Measurements from ENCODE around the gene DUSP6.

DUSP6 gene

DNA sequence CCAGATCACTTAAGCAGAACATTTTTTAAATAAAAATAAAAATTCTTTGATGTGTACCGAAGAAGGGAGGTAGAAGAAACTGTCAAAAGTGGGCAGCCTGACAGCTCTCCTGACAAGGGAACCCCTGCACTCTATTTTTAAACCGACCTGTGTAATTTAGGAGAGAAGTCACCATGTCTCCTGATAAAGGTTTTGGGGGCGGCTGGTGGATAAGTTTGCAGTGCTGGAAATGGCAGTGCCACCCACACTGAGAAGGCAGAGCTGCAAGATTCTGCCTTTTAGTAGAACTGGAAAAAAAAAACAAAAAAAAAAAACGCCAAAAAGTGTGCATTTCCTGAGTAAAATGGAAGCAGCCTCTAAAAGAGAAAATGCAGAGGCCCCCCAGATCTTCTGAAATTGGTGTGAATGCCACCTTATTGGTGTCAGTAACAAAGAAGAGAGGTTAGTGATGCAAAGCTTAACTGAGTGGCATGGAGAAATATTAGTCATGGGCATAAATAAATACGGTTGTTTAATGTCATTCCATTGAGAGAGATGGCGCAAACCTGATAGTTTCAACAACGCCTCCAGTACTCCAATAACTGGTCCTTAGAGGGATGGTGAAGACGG, 24.7 kb downstream of the DUSP6 start:
- Histone ChIP-seq H3K36me3 (ENCODE audit: control insufficient read depth, low read length) (no peaks in the 10 kb centered on the region), H4K20me1 (ENCODE audit: control insufficient read depth, insufficient read depth, low read depth, low read length) (no peaks in the 10 kb centered on the region), H3K9me2 (replicated peaks; ENCODE audit: control insufficient read depth, low read length) (no peaks in the 10 kb centered on the region), H3K27me3 (ENCODE audit: control insufficient read depth, low read length) (peaks cover 23% of the 10 kb centered on the region), H3K4me3 (ENCODE audit: low read length) (no peak overlapping the region), H3K4me2 (ENCODE audit: low read length) (no peak overlapping the region), H3F3A (ENCODE audit: control insufficient read depth, insufficient read depth) (no peaks in the 10 kb centered on the region), H3K9me3 (ENCODE audit: control insufficient read depth, insufficient read depth, low read length) (no peaks in the 10 kb centered on the region; the same call in 1 of the 2 replicates), H3K27ac (ENCODE audit: low read depth, low read length) (no peak overlapping the region), H3K79me2 (ENCODE audit: control insufficient read depth, low read length) (no peaks in the 10 kb centered on the region), H3K4me1 (ENCODE audit: control insufficient read depth, low read length) (no peaks in the 10 kb centered on the region)
- TF ChIP-seq, protein P1, sequence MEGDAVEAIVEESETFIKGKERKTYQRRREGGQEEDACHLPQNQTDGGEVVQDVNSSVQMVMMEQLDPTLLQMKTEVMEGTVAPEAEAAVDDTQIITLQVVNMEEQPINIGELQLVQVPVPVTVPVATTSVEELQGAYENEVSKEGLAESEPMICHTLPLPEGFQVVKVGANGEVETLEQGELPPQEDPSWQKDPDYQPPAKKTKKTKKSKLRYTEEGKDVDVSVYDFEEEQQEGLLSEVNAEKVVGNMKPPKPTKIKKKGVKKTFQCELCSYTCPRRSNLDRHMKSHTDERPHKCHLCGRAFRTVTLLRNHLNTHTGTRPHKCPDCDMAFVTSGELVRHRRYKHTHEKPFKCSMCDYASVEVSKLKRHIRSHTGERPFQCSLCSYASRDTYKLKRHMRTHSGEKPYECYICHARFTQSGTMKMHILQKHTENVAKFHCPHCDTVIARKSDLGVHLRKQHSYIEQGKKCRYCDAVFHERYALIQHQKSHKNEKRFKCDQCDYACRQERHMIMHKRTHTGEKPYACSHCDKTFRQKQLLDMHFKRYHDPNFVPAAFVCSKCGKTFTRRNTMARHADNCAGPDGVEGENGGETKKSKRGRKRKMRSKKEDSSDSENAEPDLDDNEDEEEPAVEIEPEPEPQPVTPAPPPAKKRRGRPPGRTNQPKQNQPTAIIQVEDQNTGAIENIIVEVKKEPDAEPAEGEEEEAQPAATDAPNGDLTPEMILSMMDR (IDR thresholded peaks at IDR 0.05; ENCODE audit: low read depth, low read length, poor library complexity, severe bottlenecking): no peak
- no peak for TF ChIP-seq EZH2phosphoT487 (IDR thresholded peaks at IDR 0.05; ENCODE audit: borderline replicate concordance, low read length)

DNA sequence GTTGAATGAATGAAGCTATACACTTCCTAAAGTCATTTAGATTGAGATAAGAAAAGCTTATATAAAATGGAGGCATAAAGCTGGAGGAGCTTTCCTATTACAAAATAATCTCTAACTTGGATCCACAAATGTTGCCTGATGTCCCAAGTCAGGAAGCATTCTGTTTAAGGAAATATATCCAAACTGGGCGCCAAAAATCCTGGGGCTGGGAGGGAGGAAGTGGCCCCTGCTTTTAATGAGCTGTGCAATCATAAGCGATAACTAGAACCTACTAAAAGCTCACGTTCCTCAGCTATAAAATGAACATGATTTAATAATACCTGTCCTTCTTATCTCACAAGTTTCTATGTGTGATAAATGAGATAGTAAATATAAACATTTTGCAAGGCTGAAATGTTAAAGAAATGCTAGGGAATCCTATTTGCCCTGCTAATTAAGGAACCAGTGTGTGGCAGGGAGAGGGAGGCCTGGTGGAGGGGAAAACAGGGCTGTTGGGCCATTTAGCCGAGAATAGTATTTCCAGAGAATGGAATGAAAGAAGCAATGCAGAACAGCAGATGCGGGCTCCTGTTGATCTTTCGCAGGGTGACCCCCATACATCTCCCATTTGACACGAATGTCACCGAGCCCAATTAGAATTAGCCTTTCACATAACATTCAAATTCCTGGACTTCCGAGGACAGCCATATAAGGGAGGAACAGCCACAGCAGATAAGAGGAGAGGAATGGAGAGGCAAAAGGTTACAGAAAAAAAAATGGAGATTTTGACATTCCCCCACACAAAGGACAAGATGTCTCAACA, 25.9 kb downstream of the DUSP6 start:
- Histone ChIP-seq H3K36me3 (ENCODE audit: control insufficient read depth, low read length) (no peaks in the 10 kb centered on the region), H3K79me2 (ENCODE audit: control insufficient read depth, low read length) (no peaks in the 10 kb centered on the region), H3K9me2 (replicated peaks; ENCODE audit: control insufficient read depth, low read length) (no peaks in the 10 kb centered on the region), H4K20me1 (ENCODE audit: control insufficient read depth, insufficient read depth, low read depth, low read length) (no peaks in the 10 kb centered on the region), H3K4me3 (ENCODE audit: low read length) (no peak overlapping the region), H3F3A (ENCODE audit: control insufficient read depth, insufficient read depth) (no peaks in the 10 kb centered on the region), H3K27ac (ENCODE audit: low read depth, low read length) (no peak overlapping the region), H3K4me1 (ENCODE audit: control insufficient read depth, low read length) (no peaks in the 10 kb centered on the region), H3K27me3 (ENCODE audit: control insufficient read depth, low read length) (peaks cover 22% of the 10 kb centered on the region; the same call in 1 of the 2 replicates), H3K4me2 (ENCODE audit: low read length) (no peak overlapping the region), H3K9me3 (ENCODE audit: control insufficient read depth, insufficient read depth, low read length) (no peaks in the 10 kb centered on the region; the same call in 1 of the 2 replicates)
- TF ChIP-seq EZH2phosphoT487 (IDR thresholded peaks at IDR 0.05; ENCODE audit: borderline replicate concordance, low read length): no peak

DNA sequence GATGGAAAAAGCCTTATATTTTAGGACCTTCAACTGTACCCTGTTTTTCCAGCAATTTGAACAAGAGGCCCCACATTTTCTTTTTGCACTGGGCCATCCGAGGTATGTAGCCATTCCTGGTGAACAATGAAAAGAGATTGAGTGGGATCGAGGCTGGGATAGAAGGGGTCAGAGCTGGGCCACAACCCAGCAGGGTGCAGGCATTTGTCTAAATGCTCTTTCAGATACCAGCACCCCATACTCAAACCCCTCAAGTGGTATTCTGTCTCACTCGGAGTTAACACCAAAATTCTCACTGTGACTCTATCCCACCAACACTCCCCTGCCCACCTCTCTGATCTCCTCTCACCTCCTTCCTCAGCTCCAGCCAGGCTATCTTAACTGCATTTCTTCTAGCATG, 26.8 kb downstream of the DUSP6 start:
- Histone ChIP-seq H3F3A (ENCODE audit: control insufficient read depth, insufficient read depth) (no peaks in the 10 kb centered on the region), H3K27ac (ENCODE audit: low read depth, low read length) (no peak overlapping the region), H4K20me1 (ENCODE audit: control insufficient read depth, insufficient read depth, low read depth, low read length) (no peaks in the 10 kb centered on the region), H3K4me2 (ENCODE audit: low read length) (no peak overlapping the region), H3K36me3 (ENCODE audit: control insufficient read depth, low read length) (no peaks in the 10 kb centered on the region), H3K4me3 (ENCODE audit: low read length) (no peak overlapping the region), H3K9me2 (replicated peaks; ENCODE audit: control insufficient read depth, low read length) (no peaks in the 10 kb centered on the region), H3K27me3 (ENCODE audit: control insufficient read depth, low read length) (peaks cover 22% of the 10 kb centered on the region; the same call in 1 of the 2 replicates), H3K9me3 (ENCODE audit: control insufficient read depth, insufficient read depth, low read length) (no peaks in the 10 kb centered on the region; the same call in 1 of the 2 replicates), H3K4me1 (ENCODE audit: control insufficient read depth, low read length) (no peaks in the 10 kb centered on the region), H3K79me2 (ENCODE audit: control insufficient read depth, low read length) (no peaks in the 10 kb centered on the region)
- TF ChIP-seq, protein P1 (IDR thresholded peaks at IDR 0.05; ENCODE audit: low read depth, low read length, poor library complexity, severe bottlenecking): no peak
- no peak for TF ChIP-seq EZH2phosphoT487 (IDR thresholded peaks at IDR 0.05; ENCODE audit: borderline replicate concordance, low read length)

DNA sequence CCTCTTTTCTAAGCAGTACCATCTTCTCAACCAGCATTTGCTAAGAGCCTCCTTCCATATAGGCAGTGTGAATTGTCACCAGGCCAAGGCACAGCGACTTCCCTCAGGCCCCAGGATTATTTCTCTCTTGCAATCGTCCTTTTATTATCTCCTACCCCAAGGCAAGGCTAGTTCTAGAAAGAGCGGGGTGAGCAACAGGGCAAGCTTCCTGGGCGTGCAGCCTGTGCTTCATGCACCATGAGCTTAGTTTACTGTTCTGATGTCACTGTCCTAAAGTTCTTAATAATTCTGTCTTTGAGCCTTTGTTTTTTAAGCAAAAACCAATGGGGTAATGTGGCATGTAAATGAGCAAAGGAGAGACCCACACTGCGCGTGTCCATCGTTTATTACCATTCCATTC, 27.9 kb downstream of the DUSP6 start:
- H4K20me1 ChIP-seq (ENCODE audit: control insufficient read depth, insufficient read depth, low read depth, low read length): no peaks in the 10 kb centered on the region

More for the DNA sequence above, 27.9 kb downstream of the DUSP6 start:
- no peak overlapping the region for H3K4me3 ChIP-seq (ENCODE audit: low read length)
- no peaks in the 10 kb centered on the region for H3K79me2 ChIP-seq (ENCODE audit: control insufficient read depth, low read length)
- H3K36me3 ChIP-seq (ENCODE audit: control insufficient read depth, low read length): no peaks in the 10 kb centered on the region
- H3K9me2 ChIP-seq (replicated peaks; ENCODE audit: control insufficient read depth, low read length): no peaks in the 10 kb centered on the region
- H3K4me1 ChIP-seq (ENCODE audit: control insufficient read depth, low read length): peaks cover 6% of the 10 kb centered on the region; the same call in 1 of the 2 replicates
- TF ChIP-seq EZH2phosphoT487 (IDR thresholded peaks at IDR 0.05; ENCODE audit: borderline replicate concordance, low read length): no peak
- TF ChIP-seq, protein P1 (IDR thresholded peaks at IDR 0.05; ENCODE audit: low read depth, low read length, poor library complexity, severe bottlenecking): no peak
- H3K27ac ChIP-seq (ENCODE audit: low read depth, low read length): no peak overlapping the region
- H3K9me3 ChIP-seq (ENCODE audit: control insufficient read depth, insufficient read depth, low read length): no peaks in the 10 kb centered on the region
- H3F3A ChIP-seq (ENCODE audit: control insufficient read depth, insufficient read depth): no peaks in the 10 kb centered on the region
- H3K4me2 ChIP-seq (ENCODE audit: low read length): no peak overlapping the region
- H3K27me3 ChIP-seq (ENCODE audit: control insufficient read depth, low read length): peaks cover 22% of the 10 kb centered on the region; the same call in 1 of the 2 replicates
